H9 (cell line): ENCODE results near the gene PALD1. TPM values are rescaled to one million over a fixed set of nuclear protein-coding genes. Genes with fewer than 3 reads are reported as not detected.
A peak's percentile ranks its signal among the peaks of the same experiment; 100 is the strongest.

Source experiments
- DNase-seq: peaks from one replicate; pipeline ENCODE4 v3.0.0-alpha.2; 2017
- H2AFZ ChIP-seq: one replicate; pipeline ENCODE4 v1.6.1; 2013; ENCODE audit warnings: mild to moderate bottlenecking, low read length, control low read depth, moderate library complexity
- H2AK5ac ChIP-seq: 2 replicates; pipeline ENCODE4 v1.6.1; 2013; ENCODE audit warnings: low read length, control low read depth, mixed read lengths; ENCODE audit not compliant: insufficient read length
- H2BK120ac ChIP-seq: one replicate; pipeline ENCODE4 v1.6.1; 2013; ENCODE audit warnings: low read depth, mild to moderate bottlenecking, low read length, control low read depth, inconsistent platforms; ENCODE audit not compliant: poor library complexity, severe bottlenecking
- H2BK12ac ChIP-seq: 2 replicates; pipeline ENCODE4 v1.6.1; 2013; ENCODE audit warnings: low read length, control low read depth, mixed read lengths, low read depth; ENCODE audit not compliant: insufficient read length
- H2BK15ac ChIP-seq: 2 replicates; pipeline ENCODE4 v1.6.1; 2013; ENCODE audit warnings: low read depth, low read length, control low read depth
- H2BK20ac ChIP-seq: one replicate; pipeline ENCODE4 v1.6.1; 2013; ENCODE audit warnings: low read depth, mild to moderate bottlenecking, low read length, control low read depth, inconsistent platforms; ENCODE audit not compliant: poor library complexity, severe bottlenecking
- H2BK5ac ChIP-seq: 2 replicates; pipeline ENCODE4 v1.6.1; 2013; ENCODE audit warnings: low read length, control low read depth, mixed read lengths; ENCODE audit not compliant: insufficient read length
- H3K14ac ChIP-seq: 2 replicates; pipeline ENCODE4 v1.6.1; 2013; ENCODE audit warnings: low read length, control low read depth; ENCODE audit not compliant: insufficient read depth
- H3K18ac ChIP-seq: 2 replicates; pipeline ENCODE4 v1.6.1; 2013; ENCODE audit warnings: low read depth, mild to moderate bottlenecking, mixed read lengths, low read length, control low read depth; ENCODE audit not compliant: insufficient read length
- H3K23ac ChIP-seq: 2 replicates; pipeline ENCODE4 v1.6.1; 2013; ENCODE audit warnings: low read length, control low read depth, mixed read lengths, low read depth; ENCODE audit not compliant: insufficient read length
- H3K23me2 ChIP-seq: 2 replicates; pipeline ENCODE4 v1.6.1; 2013; ENCODE audit warnings: low read depth, mild to moderate bottlenecking, mixed read lengths, low read length, control low read depth; ENCODE audit not compliant: insufficient read length, poor library complexity, severe bottlenecking
- H3K27ac ChIP-seq: 2 replicates; pipeline ENCODE4 v1.5.1; 2013; ENCODE audit warnings: low read length, control low read depth, mixed read lengths, low read depth; ENCODE audit not compliant: insufficient read length
- H3K27me3 ChIP-seq: 2 replicates; pipeline ENCODE4 v1.6.1; 2013; ENCODE audit warnings: low read length, control low read depth, inconsistent platforms; ENCODE audit not compliant: insufficient read depth
- H3K4ac ChIP-seq: 2 replicates; pipeline ENCODE4 v1.6.1; 2013; ENCODE audit warnings: low read depth, mild to moderate bottlenecking, control low read depth, inconsistent platforms, low read length, moderate library complexity
- H3K4me1 ChIP-seq: 2 replicates; pipeline ENCODE4 v1.6.1; 2013; ENCODE audit warnings: low read length, control low read depth, inconsistent platforms; ENCODE audit not compliant: insufficient read depth
- H3K4me2 ChIP-seq: 2 replicates; pipeline ENCODE4 v1.6.1; 2013; ENCODE audit warnings: low read length, control low read depth, mixed read lengths; ENCODE audit not compliant: insufficient read length, insufficient read depth
- H3K56ac ChIP-seq: 2 replicates; pipeline ENCODE4 v1.6.1; 2013; ENCODE audit warnings: low read depth, mild to moderate bottlenecking, mixed read lengths, low read length, control low read depth; ENCODE audit not compliant: insufficient read length
- H3K79me1 ChIP-seq: 2 replicates; pipeline ENCODE4 v1.6.1; 2013; ENCODE audit warnings: low read depth, mild to moderate bottlenecking, moderate library complexity, low read length, control low read depth, inconsistent platforms; ENCODE audit not compliant: insufficient read depth, poor library complexity, severe bottlenecking
- H3K79me2 ChIP-seq: 2 replicates; pipeline ENCODE4 v1.6.1; 2013; ENCODE audit warnings: low read length, control low read depth, inconsistent platforms; ENCODE audit not compliant: insufficient read depth
- H3K9ac ChIP-seq: 2 replicates; pipeline ENCODE4 v1.6.1; 2013; ENCODE audit warnings: low read length, control low read depth, mixed read lengths; ENCODE audit not compliant: insufficient read length; ENCODE audit errors: extremely low read depth
- H3K9me3 ChIP-seq: one replicate; pipeline ENCODE4 v1.6.1; 2013; ENCODE audit warnings: low read depth, low read length, inconsistent platforms; ENCODE audit not compliant: control insufficient read depth
- H3T11ph ChIP-seq: one replicate; pipeline ENCODE4 v1.6.1; 2013; ENCODE audit warnings: mild to moderate bottlenecking, low read length, control low read depth, inconsistent platforms
- H4K20me1 ChIP-seq: one replicate; pipeline ENCODE4 v1.6.1; 2013; ENCODE audit not compliant: control insufficient read depth, insufficient read length, insufficient read depth
- H4K5ac ChIP-seq: 2 replicates; pipeline ENCODE4 v1.6.1; 2013; ENCODE audit warnings: low read depth, mild to moderate bottlenecking, mixed read lengths, low read length, control low read depth; ENCODE audit not compliant: insufficient read length
- H4K8ac ChIP-seq: replicated peaks from 2 replicates; pipeline ENCODE4 v1.6.1; 2013; ENCODE audit warnings: low read length, control low read depth, mixed read lengths, low read depth; ENCODE audit not compliant: insufficient read length
- H4K91ac ChIP-seq: 2 replicates; pipeline ENCODE4 v1.6.1; 2013; ENCODE audit warnings: low read depth, mild to moderate bottlenecking, moderate library complexity, mixed read lengths, low read length, control low read depth; ENCODE audit not compliant: insufficient read length
- H3K27ac Mint-ChIP-seq, 3 experiments: 2 replicates in 2 of 3; 3 replicates in 1 of 3; pipeline ENCODE4 v1.8.0; 2020 to 2021; ENCODE audit warnings: mixed read lengths in 3 of 3, mild to moderate bottlenecking in 1 of 3, moderate library complexity in 1 of 3
- H3K27me3 Mint-ChIP-seq: 2 replicates; pipeline ENCODE4 v1.8.0; 2021; ENCODE audit warnings: low read depth, mild to moderate bottlenecking, moderate library complexity, mixed read lengths
- H3K36me3 Mint-ChIP-seq, 3 experiments: 2 replicates in 2 of 3; 3 replicates in 1 of 3; pipeline ENCODE4 v1.8.0; 2020 to 2021; ENCODE audit warnings: low read depth in 3 of 3, mixed read lengths in 3 of 3; ENCODE audit not compliant: insufficient read depth in 1 of 3
- H3K4me1 Mint-ChIP-seq, 2 experiments: 2 replicates each; pipeline ENCODE4 v1.8.0; 2020; ENCODE audit warnings: mixed read lengths in 2 of 2
- H3K4me3 Mint-ChIP-seq, 2 experiments: 2 replicates in 1 of 2; 3 replicates in 1 of 2; pipeline ENCODE4 v1.8.0; 2020 to 2021; ENCODE audit warnings: mild to moderate bottlenecking in 2 of 2, mixed read lengths in 2 of 2, moderate library complexity in 1 of 2
- H3K9me3 Mint-ChIP-seq, 2 experiments: 2 replicates in 1 of 2; 3 replicates in 1 of 2; pipeline ENCODE4 v1.8.0; 2020; ENCODE audit warnings: mild to moderate bottlenecking in 2 of 2, mixed read lengths in 2 of 2, moderate library complexity in 1 of 2
- WGBS: extraction: QIAGEN DNeasy Blood & Tissue Kit; methylation state at CpG from one replicate; pipeline ENCODE4 v1.1.7; 2013; ENCODE audit warnings: missing lambda C conversion rate, low lambda C conversion rate, mixed read lengths; ENCODE audit not compliant: insufficient read length; ENCODE audit errors: extremely low coverage; 5-methylcytosine and 5-hydroxymethylcytosine counted together
- total RNA-seq: library from RNA; stranded (reverse); gene quantifications from 2 replicates; pipeline ENCODE4 v1.2.1, GENCODE V29; 2021
- TF ChIP-seq, protein P1 (sequence below): fragments of 200-600 bp; sonication (generic); conservative IDR thresholded peaks from 3 replicates; pipeline ENCODE4 v1.8.0; 2021; ENCODE audit warnings: antibody characterized with exemption, mild to moderate bottlenecking

The PALD1 gene
- total RNA-seq, 1 experiment from 2014 or later = 21.1 TPM

DNA sequence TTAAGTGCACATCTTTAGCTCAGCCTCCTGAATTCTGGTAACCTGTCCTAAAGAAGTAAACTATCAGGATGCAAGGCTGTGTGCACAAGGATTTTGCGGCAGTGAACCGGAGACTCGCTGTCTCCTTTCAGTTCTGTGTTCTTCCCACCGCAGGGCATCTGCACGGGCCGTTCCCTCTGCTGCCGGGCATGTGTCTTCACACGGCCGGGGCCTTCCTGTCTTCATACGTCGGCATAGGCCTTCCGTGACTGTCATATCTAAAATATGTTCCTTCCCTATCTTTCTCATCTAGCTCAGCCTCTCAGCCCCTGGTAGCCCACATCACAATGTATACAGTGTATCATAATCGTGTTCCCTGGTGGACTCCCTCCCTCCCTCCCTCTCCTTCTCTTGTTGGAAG, 16.4 kb downstream of the PALD1 start:
- no CpG with 5 or more reads among the region's 13 CpGs for WGBS
- Histone ChIP-seq H2BK15ac (no peak overlapping the region), H2BK120ac (no peak overlapping the region), H3K18ac (peak overlapping the region; percentile 15), H2AFZ (no peak overlapping the region), H3K27ac (no peak overlapping the region), H3K27me3 (no peaks in the 10 kb centered on the region), H2BK20ac (no peak overlapping the region), H4K8ac (no peak overlapping the region), H3K79me1 (no peaks in the 10 kb centered on the region), H4K20me1 (no peaks in the 10 kb centered on the region), H3K4me2 (no peak overlapping the region), H4K5ac (no peak overlapping the region), H3K9me3 (no peaks in the 10 kb centered on the region), H4K91ac (no peak overlapping the region), H2AK5ac (no peak overlapping the region), H3K4ac (no peak overlapping the region), H3T11ph (no peak overlapping the region), H3K14ac (no peak overlapping the region), H3K4me1 (peaks cover 11% of the 10 kb centered on the region), H2BK5ac (no peak overlapping the region), H3K23ac (no peak overlapping the region), H3K56ac (no peak overlapping the region), H3K9ac (no peak overlapping the region), H2BK12ac (no peak overlapping the region), H3K79me2 (peaks cover 6% of the 10 kb centered on the region; the same call in 1 of the 2 replicates), H3K23me2 (no peaks in the 10 kb centered on the region)
- DNase-seq = no peak
- Mint-ChIP-seq H3K36me3 (no peaks in the 10 kb centered on the region), H3K4me1 (peaks cover 31 to 43% of the 10 kb centered on the region in 2 experiments), H3K27ac (no peak overlapping the region; a peak in 1 of 7 replicates), H3K9me3 (no peaks in the 10 kb centered on the region), H3K27me3 (no peaks in the 10 kb centered on the region), H3K4me3 (no peak overlapping the region)
- TF ChIP-seq, protein P1, sequence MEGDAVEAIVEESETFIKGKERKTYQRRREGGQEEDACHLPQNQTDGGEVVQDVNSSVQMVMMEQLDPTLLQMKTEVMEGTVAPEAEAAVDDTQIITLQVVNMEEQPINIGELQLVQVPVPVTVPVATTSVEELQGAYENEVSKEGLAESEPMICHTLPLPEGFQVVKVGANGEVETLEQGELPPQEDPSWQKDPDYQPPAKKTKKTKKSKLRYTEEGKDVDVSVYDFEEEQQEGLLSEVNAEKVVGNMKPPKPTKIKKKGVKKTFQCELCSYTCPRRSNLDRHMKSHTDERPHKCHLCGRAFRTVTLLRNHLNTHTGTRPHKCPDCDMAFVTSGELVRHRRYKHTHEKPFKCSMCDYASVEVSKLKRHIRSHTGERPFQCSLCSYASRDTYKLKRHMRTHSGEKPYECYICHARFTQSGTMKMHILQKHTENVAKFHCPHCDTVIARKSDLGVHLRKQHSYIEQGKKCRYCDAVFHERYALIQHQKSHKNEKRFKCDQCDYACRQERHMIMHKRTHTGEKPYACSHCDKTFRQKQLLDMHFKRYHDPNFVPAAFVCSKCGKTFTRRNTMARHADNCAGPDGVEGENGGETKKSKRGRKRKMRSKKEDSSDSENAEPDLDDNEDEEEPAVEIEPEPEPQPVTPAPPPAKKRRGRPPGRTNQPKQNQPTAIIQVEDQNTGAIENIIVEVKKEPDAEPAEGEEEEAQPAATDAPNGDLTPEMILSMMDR = no peak
